T-helper 2 cell (primary cell): ENCODE results near the gene ATRN.

Source experiments
- DNase-seq, 5 experiments: peaks; one replicate each; pipeline versions ENCODE4 v3.0.0 to v3.0.0-alpha.2; 2012 to 2022

ATRN gene

GRCh38 chr20:3699037-3699436 is 228.2 kb downstream of the ATRN start:
- DNase-seq: no peak
